HG02981 (cell line): ENCODE results near the gene CHRNA9.

ENCODE experiments used
- ATAC-seq: cut with Tn5 transposase; IDR thresholded peaks from one replicate; pipeline ENCODE4 v1.9.1; 2021; ENCODE audit warnings: mild to moderate bottlenecking, moderate library complexity; ENCODE audit not compliant: unreplicated experiment

The CHRNA9 gene

GRCh38 chr4:40308528-40309122 lies 26.5 kb upstream of the CHRNA9 start:
- no peak for ATAC-seq

- ATAC-seq: peak; percentile 24
Measured at GRCh38 chr4:40309250-40309774, 25.8 kb upstream of the CHRNA9 start.

GRCh38 chr4:40310225-40310624 lies 24.9 kb upstream of the CHRNA9 start:
- ATAC-seq: no peak

- no peak for ATAC-seq
Measured at GRCh38 chr4:40311811-40312346, 23.3 kb upstream of the CHRNA9 start.

- ATAC-seq: no peak
Measured at GRCh38 chr4:40314951-40315350, 20.2 kb upstream of the CHRNA9 start.

GRCh38 chr4:40316333-40316781 lies 18.8 kb upstream of the CHRNA9 start:
- ATAC-seq: no peak

- peak; percentile 56 for ATAC-seq
Measured at GRCh38 chr4:40316782-40317635, 18.1 kb upstream of the CHRNA9 start.

GRCh38 chr4:40317916-40318658 lies 17.0 kb upstream of the CHRNA9 start:
- ATAC-seq: no peak

- ATAC-seq: no peak
Measured at GRCh38 chr4:40321574-40322275, 13.4 kb upstream of the CHRNA9 start.

GRCh38 chr4:40322811-40323210 lies 12.3 kb upstream of the CHRNA9 start:
- ATAC-seq: no peak

GRCh38 chr4:40323866-40324265 lies 11.3 kb upstream of the CHRNA9 start:
- ATAC-seq: no peak

- ATAC-seq: peak; percentile 91
Measured at GRCh38 chr4:40325406-40326019, 9.6 kb upstream of the CHRNA9 start.

GRCh38 chr4:40327340-40327739 lies 7.8 kb upstream of the CHRNA9 start:
- no peak for ATAC-seq

GRCh38 chr4:40328383-40328782 lies 6.8 kb upstream of the CHRNA9 start:
- ATAC-seq: no peak

- ATAC-seq: no peak
Measured at GRCh38 chr4:40329805-40330204, 5.3 kb upstream of the CHRNA9 start.

- no peak for ATAC-seq
Measured at GRCh38 chr4:40330536-40330935, 4.6 kb upstream of the CHRNA9 start.

- ATAC-seq: no peak
Measured at GRCh38 chr4:40331101-40331745, 3.9 kb upstream of the CHRNA9 start.

- ATAC-seq: no peak
Measured at GRCh38 chr4:40331961-40332360, 3.2 kb upstream of the CHRNA9 start.

GRCh38 chr4:40333921-40334352 lies 1.2 kb upstream of the CHRNA9 start:
- no peak for ATAC-seq

GRCh38 chr4:40335525-40335894 lies 377 bp downstream of the CHRNA9 start:
- no peak for ATAC-seq
